ENCODE measurements around the gene CDKN2A.

The CDKN2A gene

DNA sequence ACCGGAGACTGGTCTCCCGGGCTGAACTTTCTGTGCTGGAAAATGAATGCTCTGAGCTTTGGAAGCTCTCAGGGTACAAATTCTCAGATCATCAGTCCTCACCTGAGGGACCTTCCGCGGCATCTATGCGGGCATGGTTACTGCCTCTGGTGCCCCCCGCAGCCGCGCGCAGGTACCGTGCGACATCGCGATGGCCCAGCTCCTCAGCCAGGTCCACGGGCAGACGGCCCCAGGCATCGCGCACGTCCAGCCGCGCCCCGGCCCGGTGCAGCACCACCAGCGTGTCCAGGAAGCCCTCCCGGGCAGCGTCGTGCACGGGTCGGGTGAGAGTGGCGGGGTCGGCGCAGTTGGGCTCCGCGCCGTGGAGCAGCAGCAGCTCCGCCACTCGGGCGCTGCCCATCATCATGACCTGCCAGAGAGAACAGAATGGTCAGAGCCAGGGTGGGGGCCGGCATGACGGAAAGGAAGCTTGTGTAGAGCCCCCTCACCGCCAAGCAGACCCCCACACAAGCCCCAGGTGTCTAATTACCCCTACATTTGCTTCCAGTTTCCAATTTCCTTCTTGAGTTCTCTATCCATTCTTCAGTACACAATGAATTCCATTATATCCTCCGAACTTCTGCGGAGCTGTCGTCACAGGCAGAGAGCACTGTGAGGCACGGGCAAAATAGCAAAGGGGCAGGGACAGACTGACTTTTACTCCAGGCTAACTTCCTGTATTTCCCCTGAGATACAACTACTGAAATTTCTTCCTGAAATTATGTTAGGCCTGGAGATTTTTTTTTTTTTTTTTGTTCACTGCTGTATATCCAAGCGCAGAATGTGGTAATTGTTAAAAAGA, 23.2 kb downstream of the CDKN2A start:
- TF ChIP-seq POLR2A (IDR thresholded peaks at IDR 0.05; ENCODE audit: low read depth, low read length) (no peak), PAX5 (IDR thresholded peaks at IDR 0.05; ENCODE audit: insufficient read depth, low read length, severe bottlenecking) (no peak), POLR2AphosphoS5 (IDR thresholded peaks at IDR 0.05; ENCODE audit: low read depth, low read length) (no peak), POU2F2 (IDR thresholded peaks at IDR 0.05; ENCODE audit: low read depth, low read length) (no peak), TAF1 (IDR thresholded peaks at IDR 0.05; ENCODE audit: low read depth, low read length) (no peak), SPI1 (IDR thresholded peaks at IDR 0.05; ENCODE audit: low read depth, low read length) (no peak)
- DNase-seq (ENCODE audit: insufficient read length, low spot score) (no peak), FAIRE-seq (peak; percentile 9)

DNA sequence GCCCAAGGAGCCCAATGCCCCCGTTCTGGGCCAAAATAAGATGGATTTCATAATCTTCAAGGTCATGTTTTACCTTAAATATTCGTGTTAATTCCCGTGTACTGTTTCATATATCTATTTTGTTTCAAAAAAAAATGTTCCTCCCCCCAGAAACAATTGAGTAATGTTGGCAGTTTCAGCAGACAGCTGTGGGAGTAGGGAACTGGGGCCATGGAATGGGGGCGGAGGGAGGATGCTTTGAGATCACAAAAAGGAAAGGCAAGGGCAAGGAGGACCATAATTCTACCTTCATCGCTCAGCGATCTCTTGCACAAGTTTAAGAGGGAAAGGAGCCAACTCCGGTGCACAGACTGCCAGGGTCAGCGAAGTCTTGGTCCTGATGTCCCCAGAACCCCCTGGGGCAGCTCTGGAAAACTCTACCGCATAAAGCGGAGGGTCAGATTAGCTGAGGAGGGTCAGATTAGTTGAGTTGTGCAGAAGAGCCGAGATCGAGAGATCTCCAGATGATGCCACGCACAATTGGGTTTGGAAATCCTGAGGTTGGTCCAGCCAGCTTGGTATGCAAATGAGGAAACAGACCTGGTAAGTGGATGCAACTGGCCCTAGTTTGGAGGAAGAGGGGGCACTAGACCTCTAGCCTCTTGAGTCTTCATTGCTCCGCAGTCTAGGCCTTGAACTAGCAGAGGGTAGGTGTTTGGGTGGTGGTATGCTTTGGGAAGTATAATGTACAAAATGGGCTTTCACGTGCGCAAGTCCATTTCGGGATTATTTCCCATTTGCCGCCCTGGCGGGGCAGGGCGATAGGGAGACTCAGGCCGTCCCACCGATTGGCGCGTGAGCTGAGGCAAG, 24.0 kb downstream of the CDKN2A start:
- no peak for FAIRE-seq
- no peak for DNase-seq (ENCODE audit: insufficient read length, low spot score)

DNA sequence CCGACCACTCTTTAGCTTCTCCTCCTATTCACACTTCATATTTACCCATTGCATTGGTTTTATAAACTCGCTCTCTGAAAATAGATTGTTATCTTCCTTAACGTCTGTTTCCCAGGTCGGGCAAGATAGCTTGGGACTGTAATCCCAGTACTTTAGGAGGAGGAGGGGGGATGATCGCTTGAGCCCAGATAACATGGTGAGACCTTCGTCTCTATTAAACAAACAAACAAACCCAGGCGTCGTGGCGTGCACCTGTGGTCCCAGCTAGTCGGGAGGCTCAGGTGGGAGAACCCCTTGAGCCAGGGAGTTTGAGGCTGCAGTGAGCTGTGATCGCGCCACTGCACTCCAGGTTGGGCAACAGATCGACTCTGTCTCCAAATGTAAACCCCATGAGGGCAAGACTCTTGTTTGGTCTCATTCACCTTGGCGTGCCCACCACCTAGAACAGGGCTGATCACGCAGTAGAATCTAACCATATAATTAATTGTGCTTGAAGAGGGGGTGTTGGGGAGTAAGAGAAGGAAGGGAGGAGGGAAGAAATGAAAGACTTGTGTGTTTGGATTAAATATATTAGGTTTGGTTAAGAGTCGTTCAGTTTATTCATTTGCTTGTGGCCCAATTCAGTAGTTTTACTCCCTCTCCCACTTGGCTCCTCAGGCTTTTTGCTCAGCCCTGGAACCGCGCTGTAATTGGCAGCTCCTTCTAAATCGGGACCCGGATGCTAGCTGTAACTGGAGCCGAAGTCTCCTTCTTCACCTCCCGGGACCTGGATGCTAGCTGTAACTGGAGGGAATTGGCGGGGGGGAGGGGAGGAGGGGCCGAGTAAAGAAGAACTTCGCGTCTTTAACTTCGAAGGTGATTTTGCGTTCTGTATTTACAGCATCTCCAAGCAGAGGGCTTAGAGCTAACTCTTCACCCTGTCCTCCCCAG, 24.9 kb downstream of the CDKN2A start:
- TF ChIP-seq SPI1 (IDR thresholded peaks at IDR 0.05; ENCODE audit: low read depth, low read length) (no peak), POLR2A (IDR thresholded peaks at IDR 0.05; ENCODE audit: low read depth, low read length) (no peak), PAX5 (IDR thresholded peaks at IDR 0.05; ENCODE audit: insufficient read depth, low read length, severe bottlenecking) (no peak), TAF1 (IDR thresholded peaks at IDR 0.05; ENCODE audit: low read depth, low read length) (no peak), POU2F2 (IDR thresholded peaks at IDR 0.05; ENCODE audit: low read depth, low read length) (no peak), POLR2AphosphoS5 (IDR thresholded peaks at IDR 0.05; ENCODE audit: low read depth, low read length) (no peak)
- no peak for FAIRE-seq
- no peak for DNase-seq (ENCODE audit: insufficient read length, low spot score)

More for the DNA sequence above, 24.0 kb downstream of the CDKN2A start:
- TF ChIP-seq POU2F2 (IDR thresholded peaks at IDR 0.05; ENCODE audit: low read depth, low read length) (no peak), POLR2A (IDR thresholded peaks at IDR 0.05; ENCODE audit: low read depth, low read length) (no peak), SPI1 (IDR thresholded peaks at IDR 0.05; ENCODE audit: low read depth, low read length) (no peak), POLR2AphosphoS5 (IDR thresholded peaks at IDR 0.05; ENCODE audit: low read depth, low read length) (no peak), PAX5 (IDR thresholded peaks at IDR 0.05; ENCODE audit: insufficient read depth, low read length, severe bottlenecking) (no peak), TAF1 (IDR thresholded peaks at IDR 0.05; ENCODE audit: low read depth, low read length) (no peak)

DNA sequence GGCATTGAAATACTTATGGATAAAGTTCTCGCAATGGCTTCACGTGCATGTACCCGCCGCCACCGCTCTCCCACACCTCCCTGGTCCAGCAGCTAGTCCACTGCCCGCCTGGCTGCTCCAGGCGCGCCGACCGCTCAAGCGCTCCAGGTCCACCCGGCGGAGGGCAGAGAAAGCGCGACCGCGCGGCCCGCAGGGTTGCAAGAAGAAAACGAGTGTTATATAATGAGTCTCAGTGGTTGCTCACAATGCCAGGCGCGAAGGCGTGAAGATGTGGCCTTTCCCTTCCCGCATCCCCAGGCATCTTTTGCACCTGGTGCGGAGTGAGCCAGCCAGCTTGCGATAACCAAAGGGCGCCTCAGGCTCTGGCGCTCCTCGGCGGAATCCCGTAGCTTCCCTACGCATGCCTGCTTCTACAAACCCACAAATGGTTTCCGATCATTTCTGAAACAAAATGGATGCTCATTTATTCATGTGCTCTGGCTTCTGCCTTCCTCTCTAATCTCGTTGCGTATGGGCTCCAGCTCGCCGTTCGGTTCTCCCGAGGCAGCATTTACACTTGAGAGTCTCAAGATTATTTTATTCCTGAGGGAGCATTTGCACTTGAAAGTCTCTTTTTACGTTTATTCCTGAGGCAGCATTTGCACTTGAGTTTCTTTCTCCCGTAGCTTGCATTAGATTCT, 25.7 kb downstream of the CDKN2A start:
- no peak for DNase-seq (ENCODE audit: insufficient read length, low spot score)
- no peak for FAIRE-seq
- TF ChIP-seq SPI1 (IDR thresholded peaks at IDR 0.05; ENCODE audit: low read depth, low read length) (no peak), POLR2A (IDR thresholded peaks at IDR 0.05; ENCODE audit: low read depth, low read length) (no peak), TAF1 (IDR thresholded peaks at IDR 0.05; ENCODE audit: low read depth, low read length) (no peak), POLR2AphosphoS5 (IDR thresholded peaks at IDR 0.05; ENCODE audit: low read depth, low read length) (no peak), POU2F2 (IDR thresholded peaks at IDR 0.05; ENCODE audit: low read depth, low read length) (no peak), PAX5 (IDR thresholded peaks at IDR 0.05; ENCODE audit: insufficient read depth, low read length, severe bottlenecking) (no peak)

DNA sequence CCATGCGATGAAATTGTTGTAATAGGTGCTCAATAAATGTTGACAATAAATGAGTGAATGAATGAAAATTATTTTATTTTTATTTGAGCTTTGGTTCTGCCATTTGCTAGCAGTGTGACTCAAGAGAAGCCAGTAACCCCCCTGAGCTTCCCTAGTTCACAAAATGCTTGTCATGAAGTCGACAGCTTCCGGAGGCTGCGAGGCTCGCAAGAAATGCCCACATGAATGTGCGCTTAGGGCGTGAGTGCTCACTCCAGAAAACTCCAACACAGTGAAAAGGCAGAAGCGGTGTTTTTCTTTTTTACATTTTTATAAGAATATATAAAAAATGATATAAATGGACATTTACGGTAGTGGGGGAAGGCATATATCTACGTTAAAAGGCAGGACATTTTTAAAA, 26.5 kb downstream of the CDKN2A start:
- no peak for FAIRE-seq
- TF ChIP-seq SPI1 (IDR thresholded peaks at IDR 0.05; ENCODE audit: low read depth, low read length) (no peak), POLR2A (IDR thresholded peaks at IDR 0.05; ENCODE audit: low read depth, low read length) (no peak), PAX5 (IDR thresholded peaks at IDR 0.05; ENCODE audit: insufficient read depth, low read length, severe bottlenecking) (no peak), POLR2AphosphoS5 (IDR thresholded peaks at IDR 0.05; ENCODE audit: low read depth, low read length) (no peak), TAF1 (IDR thresholded peaks at IDR 0.05; ENCODE audit: low read depth, low read length) (no peak)

DNA sequence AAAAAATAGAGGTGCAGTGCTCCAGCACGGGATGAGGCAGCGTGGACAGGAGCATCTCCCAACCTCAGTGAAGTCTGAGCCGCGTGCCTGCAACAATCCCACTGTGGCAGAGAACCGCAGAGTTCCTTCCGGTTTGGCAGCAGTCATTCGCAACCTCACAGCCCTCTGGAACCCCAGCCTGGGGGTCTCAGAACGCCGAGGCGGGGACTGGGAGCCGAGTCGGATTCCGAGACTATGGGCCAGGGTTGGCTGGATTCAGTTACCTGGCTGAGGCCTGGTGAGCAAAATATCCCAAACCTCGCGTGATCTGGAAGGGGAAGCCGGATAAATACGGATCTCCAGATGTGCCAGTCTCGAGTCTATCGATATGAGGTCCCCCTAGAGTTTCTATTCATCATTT, 27.0 kb downstream of the CDKN2A start:
- TF ChIP-seq POU2F2 (IDR thresholded peaks at IDR 0.05; ENCODE audit: low read depth, low read length): no peak
- TF ChIP-seq POLR2AphosphoS5 (IDR thresholded peaks at IDR 0.05; ENCODE audit: low read depth, low read length): no peak
- TF ChIP-seq SPI1 (IDR thresholded peaks at IDR 0.05; ENCODE audit: low read depth, low read length): no peak
- TF ChIP-seq POLR2A (IDR thresholded peaks at IDR 0.05; ENCODE audit: low read depth, low read length): no peak
- no peak for TF ChIP-seq PAX5 (IDR thresholded peaks at IDR 0.05; ENCODE audit: insufficient read depth, low read length, severe bottlenecking)
- TF ChIP-seq TAF1 (IDR thresholded peaks at IDR 0.05; ENCODE audit: low read depth, low read length): no peak
- no peak for FAIRE-seq

More for the DNA sequence above, 26.5 kb downstream of the CDKN2A start:
- DNase-seq (ENCODE audit: insufficient read length, low spot score): no peak

DNA sequence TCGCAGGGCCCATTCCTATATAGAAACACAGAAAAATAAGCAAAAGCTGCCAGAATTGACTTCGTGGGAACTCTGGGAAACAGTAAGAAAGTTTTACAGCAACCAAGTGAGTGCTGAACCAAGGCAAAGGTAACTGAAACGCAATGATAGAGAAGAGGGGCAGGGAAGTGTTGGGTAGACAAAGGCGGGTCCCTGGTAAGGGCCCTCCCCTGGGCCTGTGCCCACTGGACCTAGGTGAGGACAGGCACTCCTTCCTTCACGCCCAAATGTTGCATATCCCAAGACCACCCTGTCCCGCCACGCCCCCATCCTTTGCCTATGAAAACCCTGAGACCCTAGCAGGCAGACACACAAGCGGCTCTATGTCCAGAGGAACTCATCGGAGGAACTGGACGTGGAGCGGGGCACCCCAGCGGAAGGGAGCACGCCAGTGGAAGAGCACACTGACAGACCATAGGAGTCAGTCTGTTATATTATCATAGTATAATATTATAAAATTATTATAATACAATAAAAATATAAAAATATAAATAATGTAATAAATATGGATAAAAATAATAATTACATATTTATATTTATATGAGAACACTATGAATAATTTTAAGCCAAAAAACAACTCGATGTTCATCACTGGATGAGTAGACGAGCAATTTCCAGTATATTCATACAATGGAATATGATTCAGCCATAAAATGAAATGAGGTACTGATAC, 27.9 kb downstream of the CDKN2A start:
- no peak for TF ChIP-seq TAF1 (IDR thresholded peaks at IDR 0.05; ENCODE audit: low read depth, low read length)
- TF ChIP-seq POLR2AphosphoS5 (IDR thresholded peaks at IDR 0.05; ENCODE audit: low read depth, low read length): no peak
- no peak for TF ChIP-seq POLR2A (IDR thresholded peaks at IDR 0.05; ENCODE audit: low read depth, low read length)
- no peak for TF ChIP-seq PAX5 (IDR thresholded peaks at IDR 0.05; ENCODE audit: insufficient read depth, low read length, severe bottlenecking)
- TF ChIP-seq SPI1 (IDR thresholded peaks at IDR 0.05; ENCODE audit: low read depth, low read length): no peak
- DNase-seq (ENCODE audit: insufficient read length, low spot score) (no peak), FAIRE-seq (no peak)

More for the DNA sequence above, 27.0 kb downstream of the CDKN2A start:
- DNase-seq (ENCODE audit: insufficient read length, low spot score): no peak

Data from GM12891 (cell line).